Activated naive CD8-positive, alpha-beta T cell treated with anti-CD3 and anti-CD28 coated beads, Interleukin-2, amount 10 ng/mL, durations not matched to agents 7 days and 5 days (primary cell): Measurements from ENCODE around the gene CD80. TPM values are rescaled to one million over a fixed set of nuclear protein-coding genes. Genes with fewer than 3 reads are reported as not detected.
"Not testable (repeated sequence)": the region's sequence is repeated elsewhere in the genome, so short reads cannot be mapped to it uniquely, and the experiment has no call there.

Source experiments
- ATAC-seq: fragments of 150-1000 bp; cut with Tn5 transposase; one replicate; pipeline ENCODE4 v1.10.0; 2021; ENCODE audit warnings: low read depth, moderate library complexity
- POLR2A ChIA-PET: fragments of 350-600 bp; sonication (Branson Sonifier 250); formaldehyde crosslinking; loops from one replicate; lab custom pipeline; 2021; ENCODE audit warnings: antibody characterized with exemption; lab: Charles Lee
- DNase-seq: peaks from one replicate; pipeline ENCODE4 v3.0.0; 2021
- H3K27ac Mint-ChIP-seq: one replicate; pipeline ENCODE4 v1.8.0; 2022; ENCODE audit warnings: mild to moderate bottlenecking, mixed read lengths
- H3K27me3 Mint-ChIP-seq: one replicate; pipeline ENCODE4 v1.8.0; 2022; ENCODE audit warnings: mild to moderate bottlenecking, moderate library complexity, mixed read lengths
- H3K36me3 Mint-ChIP-seq: one replicate; pipeline ENCODE4 v1.8.0; 2021; ENCODE audit warnings: mild to moderate bottlenecking, mixed read lengths
- H3K4me1 Mint-ChIP-seq: one replicate; pipeline ENCODE4 v1.8.0; 2021; ENCODE audit warnings: mixed read lengths
- H3K4me3 Mint-ChIP-seq: one replicate; pipeline ENCODE4 v1.8.0; 2022; ENCODE audit warnings: mild to moderate bottlenecking, moderate library complexity, mixed read lengths
- H3K9me3 Mint-ChIP-seq: one replicate; pipeline ENCODE4 v1.8.0; 2021; ENCODE audit warnings: mixed read lengths
- total RNA-seq, 2 experiments: library from RNA; stranded (reverse); gene quantifications; one replicate each; pipeline ENCODE4 v1.2.3, GENCODE V29; 2021

Gene CD80
- total RNA-seq, 2 experiments from 2014 or later = 11.6 to 15.2 TPM

DNA sequence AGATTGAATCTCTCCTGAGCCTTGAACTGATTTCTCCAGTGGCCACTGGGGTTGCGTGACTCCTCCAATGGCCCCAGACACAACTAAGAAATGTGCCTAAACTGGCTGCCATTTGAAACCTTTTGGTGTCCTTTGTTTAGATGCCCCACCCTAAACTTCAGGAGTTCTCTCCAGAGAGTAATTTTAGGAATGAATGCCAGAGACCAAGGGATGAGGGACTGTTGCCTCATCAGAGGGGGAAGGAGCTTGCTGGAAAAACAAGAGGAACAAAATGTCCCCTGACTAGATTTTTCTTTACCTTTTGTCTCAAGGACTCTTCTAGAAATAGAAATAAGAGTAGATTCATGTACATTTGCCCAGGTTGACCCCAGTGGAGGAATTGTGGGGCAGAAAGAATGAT is 11.8 kb upstream of the CD80 start:
- Mint-ChIP-seq H3K36me3 (peaks cover 6% of the 10 kb centered on the region), H3K9me3 (peaks cover 2% of the 10 kb centered on the region), H3K27ac (no peak overlapping the region), H3K4me1 (peaks cover 11% of the 10 kb centered on the region), H3K4me3 (no peak overlapping the region), H3K27me3 (no peaks in the 10 kb centered on the region)
- ATAC-seq (no peak), DNase-seq (no peak)
- POLR2A ChIA-PET = no interaction called here

DNA sequence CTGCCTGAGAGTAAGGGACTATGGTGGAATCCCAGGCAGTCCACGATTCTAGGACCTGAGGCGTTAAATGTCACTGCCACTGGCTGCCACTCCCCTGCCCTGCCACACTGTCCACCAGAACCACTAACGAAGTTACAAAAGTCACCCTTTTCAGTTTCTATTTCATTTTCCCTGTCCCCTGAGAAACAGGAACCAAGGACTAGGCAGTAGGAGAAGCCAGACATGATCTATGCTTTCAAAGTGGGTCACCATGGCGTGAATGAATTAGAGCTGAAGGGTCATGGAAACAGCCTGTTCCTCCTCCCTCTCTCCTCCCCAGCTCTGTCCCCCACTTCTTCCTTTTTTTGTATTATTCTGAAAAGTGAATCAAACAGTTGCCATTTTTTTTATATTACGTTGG is 10.8 kb upstream of the CD80 start:
- Mint-ChIP-seq H3K27ac (peak overlapping the region; percentile 70), H3K4me1 (peaks cover 11% of the 10 kb centered on the region), H3K36me3 (peaks cover 8% of the 10 kb centered on the region), H3K9me3 (peaks cover 2% of the 10 kb centered on the region), H3K27me3 (no peaks in the 10 kb centered on the region), H3K4me3 (peak overlapping the region; percentile 16)
- no peak for DNase-seq
- ATAC-seq = no peak
- POLR2A ChIA-PET = no interaction called here

DNA sequence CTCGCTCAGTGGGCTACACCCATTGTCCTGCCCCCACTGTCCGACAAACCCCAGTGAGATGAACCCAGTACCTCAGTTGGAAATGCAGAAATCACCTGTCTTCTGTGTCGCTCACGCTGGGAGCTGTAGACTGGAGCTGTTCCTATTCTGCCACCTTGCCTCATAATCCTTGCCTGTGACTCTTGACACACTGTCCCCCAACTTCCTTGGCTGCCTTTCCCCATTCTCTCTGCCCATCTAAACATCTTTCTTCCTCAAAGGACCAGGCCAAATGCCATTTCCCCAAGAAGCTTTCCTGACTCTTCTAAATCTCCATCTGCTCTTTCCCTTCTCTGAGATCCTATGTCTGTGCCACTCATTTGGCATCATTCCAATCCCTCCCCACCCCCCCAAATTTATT is 9.7 kb upstream of the CD80 start:
- H3K36me3 Mint-ChIP-seq = peaks cover 8% of the 10 kb centered on the region
- H3K27ac Mint-ChIP-seq = no peak overlapping the region
- ATAC-seq = no peak
- peaks cover 2% of the 10 kb centered on the region for H3K9me3 Mint-ChIP-seq
- no peaks in the 10 kb centered on the region for H3K27me3 Mint-ChIP-seq
- POLR2A ChIA-PET = no interaction called here
- H3K4me3 Mint-ChIP-seq = no peak overlapping the region
- peaks cover 11% of the 10 kb centered on the region for H3K4me1 Mint-ChIP-seq
- no peak for DNase-seq

DNA sequence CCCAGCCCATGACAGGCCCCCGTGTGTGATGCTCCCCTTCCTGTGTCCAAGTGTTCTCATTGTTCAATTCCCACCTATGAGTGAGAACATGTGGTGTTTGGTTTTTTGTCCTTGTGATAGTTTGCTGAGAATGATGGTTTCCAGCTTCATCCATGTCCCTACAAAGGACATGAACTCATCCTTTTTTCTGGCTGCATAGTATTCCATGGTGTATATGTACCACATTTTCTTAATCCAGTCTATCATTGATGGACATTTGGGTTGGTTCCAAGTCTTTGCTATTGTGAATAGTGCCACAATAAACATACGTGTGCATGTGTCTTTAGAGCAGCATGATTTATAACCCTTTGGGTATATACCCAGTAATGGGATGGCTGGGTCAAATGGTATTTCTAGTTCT is 3.9 kb upstream of the CD80 start:
- H3K27ac Mint-ChIP-seq, POLR2A ChIA-PET, H3K36me3 Mint-ChIP-seq, ATAC-seq, H3K27me3 Mint-ChIP-seq, DNase-seq, H3K4me3 Mint-ChIP-seq, H3K4me1 Mint-ChIP-seq, H3K9me3 Mint-ChIP-seq: not testable (repeated sequence)

GRCh38 chr3:119562307-119562961 is 3.0 kb upstream of the CD80 start:
- DNase-seq (peak; percentile 38), ATAC-seq (peak; percentile 20)
- Mint-ChIP-seq H3K4me3 (no peak overlapping the region), H3K27ac (peak overlapping the region; percentile 64), H3K36me3 (peaks cover 10% of the 10 kb centered on the region), H3K9me3 (peaks cover 3% of the 10 kb centered on the region), H3K4me1 (peaks cover 18% of the 10 kb centered on the region), H3K27me3 (no peaks in the 10 kb centered on the region)
- POLR2A ChIA-PET = interaction anchor here (0.7 to 1.0 kb wide), 2 partner anchors 64 to 185 kb away, joined by 3 to 5 read pairs; no protein-coding TSS in a partner anchor

DNA sequence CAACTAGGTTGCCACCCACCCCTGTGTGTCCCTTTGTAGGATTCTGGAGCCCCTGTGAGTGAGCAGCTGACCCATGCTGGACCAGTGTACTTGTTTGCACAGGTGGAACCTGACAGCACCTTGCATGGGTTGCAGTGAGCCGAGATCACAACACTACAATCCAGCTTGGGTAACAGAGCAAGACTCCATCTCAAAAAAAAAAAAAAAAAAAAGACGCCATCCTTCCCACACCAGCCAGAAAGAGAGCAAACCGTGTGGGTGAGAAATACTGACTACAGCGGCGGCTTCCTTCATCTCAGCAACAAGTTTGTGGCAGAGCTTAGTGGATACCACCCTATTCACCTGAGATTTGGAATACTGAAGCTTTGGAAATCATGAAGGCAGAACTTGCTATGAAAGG is 746 bp upstream of the CD80 start:
- ATAC-seq (no peak), DNase-seq (no peak)
- no peak overlapping the region for H3K4me3 Mint-ChIP-seq
- H3K36me3 Mint-ChIP-seq = peaks cover 30% of the 10 kb centered on the region
- no peak overlapping the region for H3K27ac Mint-ChIP-seq
- H3K4me1 Mint-ChIP-seq = peaks cover 39% of the 10 kb centered on the region
- POLR2A ChIA-PET = interaction anchor here (0.5 to 5.8 kb wide), 5 partner anchors 62 to 534 kb away, joined by 3 to 41 read pairs (median 13); partner anchors contain the start of genes GSK3B, POGLUT1, TIMMDC1 and TMEM39A
- no peaks in the 10 kb centered on the region for H3K27me3 Mint-ChIP-seq
- H3K9me3 Mint-ChIP-seq = peaks cover 3% of the 10 kb centered on the region

DNA sequence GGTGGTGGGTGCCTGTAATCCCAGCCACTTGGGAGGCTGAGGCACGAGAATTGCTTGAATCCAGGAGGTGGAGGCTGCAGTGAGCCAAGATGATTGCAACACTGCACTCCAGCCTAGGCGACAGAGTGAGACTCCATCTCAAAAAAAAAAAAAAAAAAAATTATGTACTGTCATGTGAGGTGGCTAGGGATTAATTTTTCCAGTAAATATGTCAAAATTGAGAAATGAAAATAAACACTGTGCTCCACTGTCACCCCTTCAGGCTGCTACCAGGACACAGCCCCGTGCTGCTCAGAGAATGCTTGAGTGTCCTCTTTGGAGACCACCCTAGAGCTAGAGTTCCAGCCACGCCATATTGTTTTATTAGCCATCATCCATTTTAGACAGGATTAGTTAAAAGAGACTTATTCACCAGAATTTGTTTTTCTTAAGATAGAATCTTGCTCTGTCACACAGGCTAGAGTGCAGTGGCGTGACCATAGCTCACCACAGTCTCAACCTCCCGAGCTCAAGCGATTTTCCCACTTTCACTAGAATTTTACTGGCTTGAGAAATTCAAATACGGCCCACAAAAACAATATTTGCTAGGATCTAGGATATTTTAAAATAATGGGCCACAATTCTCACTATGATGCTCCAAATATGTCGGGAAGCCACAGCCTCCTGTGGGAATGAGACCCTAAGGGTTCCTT is 642 bp downstream of the CD80 start:
- Mint-ChIP-seq H3K9me3 (peaks cover 2% of the 10 kb centered on the region), H3K27ac (peak overlapping the region; percentile 85), H3K4me3 (peak overlapping the region; percentile 83), H3K36me3 (peaks cover 37% of the 10 kb centered on the region), H3K4me1 (peaks cover 52% of the 10 kb centered on the region), H3K27me3 (no peaks in the 10 kb centered on the region)
- no peak for DNase-seq
- no peak for ATAC-seq
- POLR2A ChIA-PET = interaction anchor here (0.7 to 5.8 kb wide), 8 partner anchors 21 to 536 kb away, joined by 3 to 41 read pairs (median 6); partner anchors contain the start of genes ADPRH, B4GALT4, COX17 and GSK3B

- H3K4me3 Mint-ChIP-seq = peak overlapping the region; percentile 83
- no peaks in the 10 kb centered on the region for H3K9me3 Mint-ChIP-seq
- DNase-seq = no peak
- peaks cover 39% of the 10 kb centered on the region for H3K36me3 Mint-ChIP-seq
- H3K27ac Mint-ChIP-seq = peak overlapping the region; percentile 85
- POLR2A ChIA-PET = interaction anchor here (0.6 to 5.8 kb wide), 11 partner anchors 14 to 537 kb away, joined by 3 to 41 read pairs (median 5); partner anchors contain the start of genes ADPRH, COX17, GSK3B and POGLUT1
- H3K27me3 Mint-ChIP-seq = no peaks in the 10 kb centered on the region
- H3K4me1 Mint-ChIP-seq = peaks cover 54% of the 10 kb centered on the region
- peak; percentile 32 for ATAC-seq
Observed at GRCh38 chr3:119557877-119558269, 1.5 kb downstream of the CD80 start.

DNA sequence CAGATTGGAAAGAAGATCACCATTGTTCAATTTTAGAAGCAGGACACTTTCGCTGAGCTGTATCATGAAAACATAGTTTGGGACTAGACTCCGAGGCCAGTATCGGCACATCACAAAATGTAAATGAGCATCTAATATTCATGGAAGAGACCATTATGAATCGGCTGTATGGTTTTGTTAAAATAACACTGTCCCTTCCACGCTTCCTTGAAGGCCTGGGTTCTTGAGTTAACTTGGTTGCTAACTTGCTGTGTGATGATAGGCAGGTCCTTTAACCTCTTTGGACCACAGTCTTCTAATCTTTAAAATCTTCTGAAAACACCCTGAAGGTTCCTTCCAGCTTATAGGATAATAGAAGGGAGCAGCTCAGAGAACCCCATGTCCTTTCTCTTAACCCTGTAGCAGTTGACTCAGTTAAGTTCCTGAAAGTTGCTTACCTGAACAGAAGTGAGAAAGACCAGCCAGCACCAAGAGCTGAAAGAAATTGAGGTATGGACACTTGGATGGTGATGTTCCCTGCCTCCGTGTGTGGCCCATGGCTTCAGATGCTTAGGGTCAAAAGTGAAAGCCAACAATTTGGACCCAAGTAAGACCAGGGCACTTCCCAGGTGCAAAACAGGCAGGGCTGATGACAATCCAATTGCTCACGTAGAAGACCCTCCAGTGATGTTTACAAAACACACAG is 2.1 kb downstream of the CD80 start:
- Mint-ChIP-seq H3K27ac (peak overlapping the region; percentile 85), H3K36me3 (peaks cover 42% of the 10 kb centered on the region), H3K9me3 (no peaks in the 10 kb centered on the region), H3K27me3 (no peaks in the 10 kb centered on the region), H3K4me3 (peak overlapping the region; percentile 83), H3K4me1 (peaks cover 52% of the 10 kb centered on the region)
- ATAC-seq (no peak), DNase-seq (no peak)
- POLR2A ChIA-PET = interaction anchor here (0.6 to 5.8 kb wide), 12 partner anchors 14 to 537 kb away, joined by 3 to 41 read pairs (median 4); partner anchors contain the start of genes ADPRH, COX17, GSK3B and POGLUT1

GRCh38 chr3:119555929-119556328 is 3.5 kb downstream of the CD80 start:
- no peak overlapping the region for H3K27ac Mint-ChIP-seq
- H3K36me3 Mint-ChIP-seq = peaks cover 52% of the 10 kb centered on the region
- H3K4me3 Mint-ChIP-seq = peak overlapping the region; percentile 83
- H3K4me1 Mint-ChIP-seq = peaks cover 53% of the 10 kb centered on the region
- H3K9me3 Mint-ChIP-seq = no peaks in the 10 kb centered on the region
- POLR2A ChIA-PET = interaction anchor here (5.8 kb wide), 1 partner anchor 58 kb away, joined by 40 read pairs; the partner anchor contains the start of gene TIMMDC1
- no peak for ATAC-seq
- H3K27me3 Mint-ChIP-seq = no peaks in the 10 kb centered on the region
- DNase-seq = no peak

DNA sequence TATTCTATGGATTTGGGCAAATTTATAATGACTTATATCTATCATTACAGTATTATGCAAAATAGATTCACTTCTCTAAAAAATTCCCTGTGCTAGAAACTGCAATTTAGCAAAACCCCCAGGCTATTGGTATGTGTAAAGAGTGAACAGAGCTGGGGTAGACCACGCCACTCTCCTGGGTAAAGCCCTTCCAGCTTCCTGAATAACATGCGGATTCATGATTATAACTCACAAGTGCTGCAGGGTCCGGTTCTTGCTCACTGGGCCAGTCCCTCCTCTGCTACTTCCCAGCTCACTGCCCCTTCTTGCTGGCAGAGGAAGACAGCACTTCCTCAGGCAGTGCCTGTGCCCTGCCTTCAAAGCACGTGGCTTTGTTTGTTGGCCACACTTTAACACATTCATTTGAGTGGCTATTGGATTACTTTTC is 4.1 kb downstream of the CD80 start:
- H3K27ac Mint-ChIP-seq = no peak overlapping the region
- peaks cover 56% of the 10 kb centered on the region for H3K4me1 Mint-ChIP-seq
- H3K27me3 Mint-ChIP-seq = no peaks in the 10 kb centered on the region
- no peaks in the 10 kb centered on the region for H3K9me3 Mint-ChIP-seq
- ATAC-seq = no peak
- H3K36me3 Mint-ChIP-seq = peaks cover 55% of the 10 kb centered on the region
- POLR2A ChIA-PET = interaction anchor here (5.8 kb wide), 1 partner anchor 57 kb away, joined by 40 read pairs; the partner anchor contains the start of gene TIMMDC1
- H3K4me3 Mint-ChIP-seq = peak overlapping the region; percentile 83
- DNase-seq = no peak

DNA sequence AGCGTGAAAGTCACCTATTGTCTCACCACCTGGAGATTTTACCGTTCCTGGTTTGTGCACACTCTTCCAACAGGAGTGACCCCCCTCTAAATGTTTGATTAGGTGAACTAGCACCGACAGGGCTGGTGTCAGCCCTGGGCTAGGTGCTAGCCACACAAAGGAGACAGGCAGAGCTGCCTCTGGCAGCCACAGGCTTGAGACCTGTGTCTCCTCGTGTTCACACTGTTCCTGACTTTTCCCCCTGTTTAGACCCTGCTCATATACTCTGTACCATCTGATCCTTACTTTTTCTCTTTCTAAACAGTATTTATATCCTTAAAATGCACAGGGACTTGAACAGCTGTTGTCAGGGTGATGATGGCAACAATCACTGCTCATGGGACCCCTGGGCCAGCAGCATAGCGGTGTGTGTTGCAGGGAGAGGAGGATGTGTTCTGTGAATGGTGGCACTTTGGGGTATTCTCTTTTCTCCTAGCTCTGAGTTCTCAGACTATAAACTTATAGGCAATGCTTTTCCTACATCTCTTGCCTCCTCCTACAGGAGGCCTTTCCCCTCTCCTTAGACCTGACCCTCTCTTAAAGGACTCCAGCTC is 5.5 kb downstream of the CD80 start:
- H3K27ac Mint-ChIP-seq = peak overlapping the region; percentile 21
- H3K4me1 Mint-ChIP-seq = peaks cover 54% of the 10 kb centered on the region
- H3K9me3 Mint-ChIP-seq = no peaks in the 10 kb centered on the region
- DNase-seq = no peak
- no peak for ATAC-seq
- POLR2A ChIA-PET = no interaction called here
- no peaks in the 10 kb centered on the region for H3K27me3 Mint-ChIP-seq
- no peak overlapping the region for H3K4me3 Mint-ChIP-seq
- H3K36me3 Mint-ChIP-seq = peaks cover 67% of the 10 kb centered on the region
